ENCODE results near the gene RBM12. TPM values are rescaled to one million over a fixed set of nuclear protein-coding genes. Genes with fewer than 3 reads are reported as not detected.
"Not testable (repeated sequence)": the region's sequence is repeated elsewhere in the genome, so short reads cannot be mapped to it uniquely, and the experiment has no call there.

The RBM12 gene
- 10 to 100 TPM; 31.4 to 43.2 (median 33.9) TPM for total RNA-seq

GRCh38 chr20:35664466-35665206 lies at the start of gene RBM12, which contains the start of gene CPNE1:
Gene RBM12 (minus strand): TSS chr20:35664900. CDS start chr20:35655322, 9,578 bp downstream.
Gene CPNE1 (minus strand): TSS chr20:35664900. CDS start chr20:35632923, 31,977 bp downstream.
- TF ChIP-seq, protein P1, sequence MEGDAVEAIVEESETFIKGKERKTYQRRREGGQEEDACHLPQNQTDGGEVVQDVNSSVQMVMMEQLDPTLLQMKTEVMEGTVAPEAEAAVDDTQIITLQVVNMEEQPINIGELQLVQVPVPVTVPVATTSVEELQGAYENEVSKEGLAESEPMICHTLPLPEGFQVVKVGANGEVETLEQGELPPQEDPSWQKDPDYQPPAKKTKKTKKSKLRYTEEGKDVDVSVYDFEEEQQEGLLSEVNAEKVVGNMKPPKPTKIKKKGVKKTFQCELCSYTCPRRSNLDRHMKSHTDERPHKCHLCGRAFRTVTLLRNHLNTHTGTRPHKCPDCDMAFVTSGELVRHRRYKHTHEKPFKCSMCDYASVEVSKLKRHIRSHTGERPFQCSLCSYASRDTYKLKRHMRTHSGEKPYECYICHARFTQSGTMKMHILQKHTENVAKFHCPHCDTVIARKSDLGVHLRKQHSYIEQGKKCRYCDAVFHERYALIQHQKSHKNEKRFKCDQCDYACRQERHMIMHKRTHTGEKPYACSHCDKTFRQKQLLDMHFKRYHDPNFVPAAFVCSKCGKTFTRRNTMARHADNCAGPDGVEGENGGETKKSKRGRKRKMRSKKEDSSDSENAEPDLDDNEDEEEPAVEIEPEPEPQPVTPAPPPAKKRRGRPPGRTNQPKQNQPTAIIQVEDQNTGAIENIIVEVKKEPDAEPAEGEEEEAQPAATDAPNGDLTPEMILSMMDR (IDR thresholded peaks at IDR 0.05) = no peak
- DNase-seq (ENCODE audit: low spot score) (peak; percentile 51), ATAC-seq (ENCODE audit: low FRiP score) (peak; percentile 92)

- ATAC-seq (ENCODE audit: low FRiP score) (no peak), DNase-seq (ENCODE audit: low spot score) (no peak)
- TF ChIP-seq, protein P1 (IDR thresholded peaks at IDR 0.05) = no peak
These were observed 49.4 kb upstream of the RBM12 start for GRCh38 chr20:35714127-35714526.

DNA sequence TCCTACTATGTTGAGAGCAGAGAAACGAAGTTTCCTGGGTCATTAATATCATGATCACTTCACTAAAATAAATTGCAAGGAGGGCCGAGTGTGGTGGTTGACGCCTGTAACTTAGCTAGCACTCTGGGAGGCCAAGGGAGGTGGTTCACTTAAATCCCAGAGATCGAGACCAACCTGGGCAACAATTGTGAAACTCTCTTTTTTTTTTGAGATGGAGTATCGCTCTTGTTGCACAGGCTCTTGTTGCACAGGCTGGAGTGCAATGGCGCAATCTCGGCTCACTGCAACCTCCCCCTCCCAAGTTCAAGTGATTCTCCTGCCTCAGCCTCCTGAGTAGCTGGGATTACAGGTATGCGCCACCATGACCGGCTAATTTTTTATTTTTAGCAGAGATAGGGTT lies 48.4 kb upstream of the RBM12 start:
- not testable (repeated sequence) for DNase-seq (ENCODE audit: low spot score)

GRCh38 chr20:35711588-35712209 lies 47.0 kb upstream of the RBM12 start:
- ATAC-seq (ENCODE audit: low FRiP score) (no peak), DNase-seq (ENCODE audit: low spot score) (no peak)
- TF ChIP-seq, protein P1 (IDR thresholded peaks at IDR 0.05) = no peak

More for the DNA sequence above, 48.4 kb upstream of the RBM12 start:
- not testable (repeated sequence) for ATAC-seq (ENCODE audit: low FRiP score)

GRCh38 chr20:35710884-35711587 lies 46.3 kb upstream of the RBM12 start:
- DNase-seq (ENCODE audit: low spot score) (no peak), ATAC-seq (ENCODE audit: low FRiP score) (no peak)
- TF ChIP-seq, protein P1 (IDR thresholded peaks at IDR 0.05) = no peak

- DNase-seq (ENCODE audit: low spot score) (no peak), ATAC-seq (ENCODE audit: low FRiP score) (no peak)
- TF ChIP-seq, protein P1 (IDR thresholded peaks at IDR 0.05) = no peak
These were observed 45.3 kb upstream of the RBM12 start for GRCh38 chr20:35710039-35710438.

DNA sequence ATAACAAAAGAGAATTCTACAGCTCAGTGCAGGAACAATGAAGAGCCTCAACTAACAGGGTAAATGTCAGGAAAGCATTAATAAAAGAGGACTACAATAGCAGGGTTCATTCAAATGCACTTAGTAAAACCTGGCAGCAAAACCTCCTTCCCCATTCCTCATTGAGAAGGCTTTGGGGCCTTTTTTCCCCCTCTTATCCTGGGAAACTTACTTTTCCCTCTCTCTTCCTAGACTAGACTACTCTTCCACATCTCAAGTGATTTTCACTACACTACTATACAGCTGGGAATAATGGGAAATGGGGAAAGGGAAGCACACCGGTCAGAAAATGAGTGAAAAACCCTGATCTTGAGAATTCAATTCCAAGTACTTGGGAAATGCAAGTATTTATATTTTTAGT lies 44.6 kb upstream of the RBM12 start:
- TF ChIP-seq, protein P1 (IDR thresholded peaks at IDR 0.05) = no peak
- no peak for DNase-seq (ENCODE audit: low spot score)
- no peak for ATAC-seq (ENCODE audit: low FRiP score)

Measured in omental fat pad (tissue), 4 donors.